K562 (cell line): Measurements from ENCODE around the gene DKC1. TPM values are rescaled to one million over a fixed set of nuclear protein-coding genes. Genes with fewer than 3 reads are reported as not detected.

Source experiments
- ATF1 ChIP-seq, 2 experiments: fragments of 450-650 bp in 1 of 2; IDR thresholded peaks; 2 replicates each; pipeline ENCODE4 v1.6.1; 2016; ENCODE audit warnings: missing compliant biosample characterization in 1 of 2, missing genetic modification characterization in 1 of 2
- CBFA2T3 ChIP-seq: fragments of 450-650 bp; IDR thresholded peaks from 2 replicates; pipeline ENCODE4 v1.6.1; 2017
- ELF2 ChIP-seq: fragments of 250-450 bp; sonication (Bioruptor Pico); IDR thresholded peaks from 2 replicates; pipeline ENCODE4 v1.5.0; 2021; ENCODE audit warnings: mild to moderate bottlenecking
- FOXM1 ChIP-seq, 2 experiments: fragments of 450-650 bp in 1 of 2; sonication (generic) in 1 of 2; formaldehyde crosslinking in 1 of 2; IDR thresholded peaks; 2 replicates each; pipeline versions ENCODE4 v1.6.1 to v1.9.0; 2017 to 2022; ENCODE audit warnings: low read depth in 2 of 2, mild to moderate bottlenecking in 2 of 2, missing genetic modification reagents in 1 of 2, moderate library complexity in 1 of 2
- KAT7 ChIP-seq: sonication (generic); formaldehyde crosslinking; IDR thresholded peaks from 2 replicates; pipeline ENCODE4 v1.8.0; 2022; ENCODE audit warnings: missing genetic modification reagents, mild to moderate bottlenecking, borderline replicate concordance
- MAFG ChIP-seq: fragments of 450-650 bp; conservative IDR thresholded peaks from 2 replicates; pipeline ENCODE4 v1.6.1; 2016; ENCODE audit warnings: missing genetic modification characterization, missing compliant biosample characterization
- MITF ChIP-seq: IDR thresholded peaks from 2 replicates; pipeline ENCODE4 v1.6.1; 2014; ENCODE audit warnings: antibody characterized with exemption
- NR2C1 ChIP-seq, 2 experiments: fragments of 450-650 bp; IDR thresholded peaks; 2 replicates each; pipeline ENCODE4 v1.6.1; 2017; ENCODE audit warnings: mild to moderate bottlenecking in 2 of 2, antibody characterized with exemption in 1 of 2, inconsistent platforms in 1 of 2, missing compliant biosample characterization in 1 of 2, missing genetic modification characterization in 1 of 2
- POLR2B ChIP-seq: fragments of 450-650 bp; IDR thresholded peaks from 2 replicates; pipeline ENCODE4 v1.6.1; 2018; ENCODE audit warnings: low read depth; ENCODE audit not compliant: partially characterized antibody
- PURB ChIP-seq: sonication (generic); formaldehyde crosslinking; IDR thresholded peaks from 2 replicates; pipeline ENCODE4 v1.9.0; 2021; ENCODE audit warnings: low read depth, mild to moderate bottlenecking, missing genetic modification reagents
- ZNF311 ChIP-seq: fragments of 250-450 bp; sonication (Bioruptor Pico); IDR thresholded peaks from 2 replicates; pipeline ENCODE4 v1.4.0; 2020; ENCODE audit warnings: mild to moderate bottlenecking, moderate library complexity
- polyA plus RNA-seq, 8 experiments: library from polyadenylated mRNA; depleted of rRNA in 4 of 8; stranded (reverse) in 5 of 8; unstranded in 3 of 8; fragments of >200 nt; fragmentation: Nextera tagmentation in 2 of 8; fragmentation: Illumina TruSeq in 1 of 8; extraction: Ambion mirVana in 2 of 8; extraction: Trizol in 1 of 8; gene quantifications; 2 replicates each; pipeline versions ENCODE4 v1.2.1 to v1.2.3, GENCODE V29; 2011 to 2014; ENCODE audit warnings: inconsistent platforms in 1 of 8, missing spikeins in 1 of 8
- total RNA-seq, 7 experiments: library from RNA; depleted of rRNA in 6 of 7; stranded (reverse); fragments of >200 nt in 6 of 7; fragmentation: Illumina TruSeq in 2 of 7; extraction: Trizol in 2 of 7; gene quantifications; 2 replicates each; pipeline versions ENCODE4 v1.2.1 to v1.2.3, GENCODE V29; 2011 to 2021; ENCODE audit warnings: low replicate concordance in 1 of 7
- TF ChIP-seq, protein P1 (sequence below), 2 experiments: fragments of 450-650 bp in 1 of 2; sonication (generic) in 1 of 2; formaldehyde crosslinking in 1 of 2; IDR thresholded peaks; 2 replicates each; pipeline versions ENCODE4 v1.7.1 to v1.9.0; 2016 to 2022; ENCODE audit warnings: inconsistent platforms in 1 of 2, mild to moderate bottlenecking in 1 of 2, missing genetic modification reagents in 1 of 2

The DKC1 gene
- total and polyA plus RNA-seq, 9 of the 15 experiments (the other 6 are each of a cell fraction or from before 2014, with no cell fraction given) = 205 to 313 (median 219) TPM

- TF ChIP-seq, protein P1, sequence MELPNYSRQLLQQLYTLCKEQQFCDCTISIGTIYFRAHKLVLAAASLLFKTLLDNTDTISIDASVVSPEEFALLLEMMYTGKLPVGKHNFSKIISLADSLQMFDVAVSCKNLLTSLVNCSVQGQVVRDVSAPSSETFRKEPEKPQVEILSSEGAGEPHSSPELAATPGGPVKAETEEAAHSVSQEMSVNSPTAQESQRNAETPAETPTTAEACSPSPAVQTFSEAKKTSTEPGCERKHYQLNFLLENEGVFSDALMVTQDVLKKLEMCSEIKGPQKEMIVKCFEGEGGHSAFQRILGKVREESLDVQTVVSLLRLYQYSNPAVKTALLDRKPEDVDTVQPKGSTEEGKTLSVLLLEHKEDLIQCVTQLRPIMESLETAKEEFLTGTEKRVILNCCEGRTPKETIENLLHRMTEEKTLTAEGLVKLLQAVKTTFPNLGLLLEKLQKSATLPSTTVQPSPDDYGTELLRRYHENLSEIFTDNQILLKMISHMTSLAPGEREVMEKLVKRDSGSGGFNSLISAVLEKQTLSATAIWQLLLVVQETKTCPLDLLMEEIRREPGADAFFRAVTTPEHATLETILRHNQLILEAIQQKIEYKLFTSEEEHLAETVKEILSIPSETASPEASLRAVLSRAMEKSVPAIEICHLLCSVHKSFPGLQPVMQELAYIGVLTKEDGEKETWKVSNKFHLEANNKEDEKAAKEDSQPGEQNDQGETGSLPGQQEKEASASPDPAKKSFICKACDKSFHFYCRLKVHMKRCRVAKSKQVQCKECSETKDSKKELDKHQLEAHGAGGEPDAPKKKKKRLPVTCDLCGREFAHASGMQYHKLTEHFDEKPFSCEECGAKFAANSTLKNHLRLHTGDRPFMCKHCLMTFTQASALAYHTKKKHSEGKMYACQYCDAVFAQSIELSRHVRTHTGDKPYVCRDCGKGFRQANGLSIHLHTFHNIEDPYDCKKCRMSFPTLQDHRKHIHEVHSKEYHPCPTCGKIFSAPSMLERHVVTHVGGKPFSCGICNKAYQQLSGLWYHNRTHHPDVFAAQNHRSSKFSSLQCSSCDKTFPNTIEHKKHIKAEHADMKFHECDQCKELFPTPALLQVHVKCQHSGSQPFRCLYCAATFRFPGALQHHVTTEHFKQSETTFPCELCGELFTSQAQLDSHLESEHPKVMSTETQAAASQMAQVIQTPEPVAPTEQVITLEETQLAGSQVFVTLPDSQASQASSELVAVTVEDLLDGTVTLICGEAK (IDR thresholded peaks at IDR 0.05) = no peak
- TF ChIP-seq, protein P1 (CRISPR knock-in tag; IDR thresholded peaks at IDR 0.05) = no peak
- TF ChIP-seq FOXM1 (IDR thresholded peaks at IDR 0.05; ENCODE audit: low read depth) (peak; percentile 62; the same call in 1 of the 2 replicates), FOXM1 (CRISPR knock-in tag; IDR thresholded peaks at IDR 0.05; ENCODE audit: low read depth) (no peak), PURB (CRISPR knock-in tag) (no peak), CBFA2T3 (peak; percentile 92), MAFG (tag) (peak; percentile 46), ATF1 (CRISPR knock-in tag; IDR thresholded peaks at IDR 0.05) (no peak), ATF1 (tag; IDR thresholded peaks at IDR 0.05) (peak; percentile 76), ELF2 (CRISPR knock-in tag) (no peak), POLR2B (peak; percentile 0), NR2C1 (IDR thresholded peaks at IDR 0.05) (no peak), NR2C1 (tag; IDR thresholded peaks at IDR 0.05) (0 out of 2 replicates have a peak, but pooled peaks have one; percentile 30), MITF (no peak), ZNF311 (CRISPR knock-in tag) (no peak), KAT7 (0 out of 2 replicates have a peak, but pooled peaks have one; percentile 50)
Measured at GRCh38 chrX:154751669-154752271, 10.9 kb upstream of the DKC1 start (continued).
